Activated T-helper 1 cell treated with Interleukin-2 at 50 U/mL for 16 hours (primary cell): Measurements from ENCODE around the gene SH3PXD2A.
A peak's percentile ranks its signal among the peaks of the same experiment; 100 is the strongest.
"Not testable (repeated sequence)": the region's sequence is repeated elsewhere in the genome, so short reads cannot be mapped to it uniquely, and the experiment has no call there.

Experiments
- DNase-seq: peaks from one replicate; pipeline ENCODE4 v3.0.0-alpha.2; 2020; ENCODE audit warnings: low read depth

Gene SH3PXD2A

DNA sequence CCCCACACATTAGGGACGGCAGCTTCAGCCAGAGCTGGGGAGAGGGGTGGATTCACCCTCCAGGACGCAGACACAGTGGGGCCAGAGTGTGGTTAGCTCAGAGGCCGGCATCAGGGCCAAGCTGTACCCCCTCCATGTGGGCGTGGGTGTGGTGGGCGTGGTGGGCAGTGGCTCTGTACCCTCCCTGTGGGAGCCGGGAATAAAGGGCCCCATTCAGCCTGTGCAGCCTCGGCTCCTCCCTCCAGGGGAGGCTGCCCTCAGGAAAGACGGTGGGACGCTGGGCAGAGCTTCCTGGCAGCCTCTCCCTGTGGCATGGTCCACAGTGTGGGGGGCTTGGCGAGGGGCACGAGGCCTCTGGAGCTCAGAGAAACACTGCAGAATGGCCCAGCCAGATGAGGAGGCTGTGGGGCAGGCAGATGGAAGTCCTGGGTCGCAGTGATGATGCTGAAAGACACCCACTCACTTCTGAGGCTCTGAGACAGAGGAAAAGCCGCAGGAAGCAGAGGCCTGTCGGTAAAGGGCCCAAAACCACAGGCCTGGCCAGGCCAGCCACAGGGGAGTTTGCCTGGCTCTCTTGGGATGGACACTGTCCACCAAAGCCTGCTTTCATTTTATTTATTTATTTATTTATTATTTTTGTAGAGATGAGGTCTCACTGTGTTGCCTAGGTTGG is 108.0 kb downstream of the SH3PXD2A start:
- DNase-seq = no peak

DNA sequence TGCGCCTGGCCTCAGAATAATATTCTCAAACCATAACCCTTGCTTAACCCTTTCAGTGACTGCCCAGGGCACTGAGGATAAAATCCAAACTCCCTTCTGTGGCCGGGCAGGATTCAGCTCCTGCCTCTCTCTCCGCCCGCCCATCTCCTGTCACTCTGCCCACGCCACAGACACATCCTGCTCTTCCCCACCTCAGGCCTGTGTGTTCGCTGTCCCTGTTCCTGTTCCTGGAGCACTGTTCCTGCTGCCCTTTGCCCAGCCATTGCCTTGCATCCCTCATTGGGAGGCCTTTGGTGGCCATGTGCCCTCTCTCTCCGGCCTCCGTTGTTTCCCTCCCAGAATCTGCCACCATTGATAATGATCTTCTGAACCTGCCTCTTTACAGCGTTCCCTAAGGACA is 108.8 kb downstream of the SH3PXD2A start:
- no peak for DNase-seq

DNA sequence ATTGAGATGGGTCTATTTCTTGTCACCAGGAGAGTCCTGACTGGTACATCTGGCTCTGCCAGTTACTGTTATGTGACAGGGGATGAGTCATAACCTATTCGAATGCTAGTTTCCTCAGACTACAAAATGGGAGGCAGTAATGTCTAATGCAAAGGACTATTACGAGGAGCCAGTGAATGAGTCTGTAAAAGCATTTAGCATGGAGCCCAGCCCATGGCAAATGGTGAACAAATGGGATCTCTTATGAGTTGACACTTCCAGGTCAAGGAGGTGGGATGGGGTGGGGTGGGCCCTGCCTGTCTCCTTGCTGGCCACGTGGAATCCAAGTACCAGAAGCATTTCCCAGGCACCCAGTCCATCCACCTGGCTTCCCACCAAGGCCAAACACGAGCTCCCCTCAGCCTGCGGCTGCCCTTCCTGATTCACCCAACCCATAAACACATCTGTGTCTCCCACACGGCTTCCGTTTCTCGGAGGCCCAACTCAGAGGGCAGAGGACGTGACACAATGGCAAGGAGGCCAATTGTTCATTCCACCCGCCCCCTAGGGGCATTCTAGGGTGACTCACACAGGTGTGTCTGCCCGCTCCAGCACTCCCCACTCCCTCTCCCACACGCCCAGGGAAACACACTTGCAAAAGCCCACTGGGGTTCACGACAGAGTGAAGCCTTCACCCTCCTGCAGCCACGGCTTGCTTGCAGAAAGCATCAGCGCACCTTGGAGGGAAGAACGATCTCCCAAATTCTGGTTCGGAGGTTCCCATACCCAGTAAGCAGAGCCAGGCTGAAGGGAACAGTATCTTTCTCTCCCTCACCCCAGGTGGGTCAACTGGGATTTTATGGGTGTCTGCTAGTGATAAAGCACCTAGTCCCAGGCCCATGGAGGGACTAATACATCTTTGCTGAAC is 109.8 kb downstream of the SH3PXD2A start:
- DNase-seq = peak; percentile 34

DNA sequence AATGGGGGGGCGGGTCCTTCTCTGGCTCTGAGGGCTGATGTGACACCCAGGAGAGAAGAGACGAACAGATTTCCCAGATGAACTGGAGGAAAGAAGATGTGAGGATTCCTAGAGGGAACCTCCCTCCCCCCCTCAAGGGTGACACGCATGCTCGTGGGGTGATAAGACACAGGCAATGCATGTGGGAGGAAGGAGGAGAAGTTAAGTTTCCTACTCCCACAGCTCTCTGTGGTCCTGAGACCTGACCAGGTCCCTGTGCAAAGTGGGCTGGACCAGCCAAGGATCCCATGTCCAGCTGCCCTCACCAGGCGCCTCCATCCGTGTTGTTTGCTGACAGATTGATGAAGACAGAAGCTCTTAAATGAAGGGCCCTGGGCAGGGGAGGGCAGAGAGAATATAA is 112.6 kb downstream of the SH3PXD2A start:
- DNase-seq = no peak

DNA sequence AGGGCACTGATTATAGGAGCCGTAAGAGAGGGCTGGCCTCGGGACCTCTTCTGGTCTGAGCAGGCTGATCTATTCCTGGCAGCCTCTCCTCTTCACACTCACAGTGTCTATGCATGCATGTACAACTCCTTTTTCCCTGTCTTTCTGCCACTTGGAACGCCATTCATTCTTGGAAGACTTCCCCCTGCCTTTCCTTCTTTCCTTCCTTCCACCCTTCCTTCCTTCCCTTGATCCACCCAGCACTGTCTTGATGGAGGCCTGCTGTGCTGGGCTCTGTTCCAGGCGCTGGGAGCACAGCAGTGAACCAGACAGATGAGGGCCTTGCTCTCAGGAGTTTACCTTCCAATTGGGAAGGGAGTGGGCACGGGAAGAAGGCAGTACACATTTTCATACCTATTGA is 114.8 kb downstream of the SH3PXD2A start:
- DNase-seq = no peak

DNA sequence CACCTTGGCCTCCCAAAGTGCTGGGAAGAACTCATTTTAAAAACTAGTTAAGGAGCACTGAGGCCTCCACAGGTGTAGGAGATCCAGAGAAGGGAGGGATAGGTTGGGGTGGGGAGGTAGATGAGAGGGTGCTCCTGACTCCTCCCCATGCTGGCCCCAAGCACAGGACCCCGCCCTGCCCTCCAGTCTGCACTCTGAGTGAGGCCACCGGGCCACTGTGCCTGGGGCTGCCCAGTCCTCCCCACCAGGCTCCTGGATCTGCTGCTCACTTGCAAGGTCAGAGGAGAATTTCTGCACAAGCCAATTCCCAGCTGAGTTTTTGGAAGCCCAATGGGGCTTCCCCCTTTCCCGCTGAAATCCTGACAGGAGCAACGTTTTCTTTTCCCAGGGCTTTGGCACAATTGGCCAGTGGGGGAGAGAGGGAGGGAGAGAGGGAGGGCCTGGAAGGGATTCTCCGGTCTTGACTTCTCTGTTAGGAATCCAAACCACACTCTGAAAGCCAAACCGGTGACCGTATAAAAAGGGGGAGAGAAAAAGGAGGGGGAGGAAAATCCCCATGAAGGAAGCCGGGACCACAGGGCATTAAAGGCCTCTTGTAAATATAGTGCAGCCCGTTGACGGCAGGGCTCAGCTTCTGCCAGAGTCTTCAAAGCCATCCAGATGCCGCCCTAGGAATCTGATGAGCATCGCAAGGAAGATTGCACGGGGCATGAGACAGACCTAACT is 116.2 kb downstream of the SH3PXD2A start:
- no peak for DNase-seq

DNA sequence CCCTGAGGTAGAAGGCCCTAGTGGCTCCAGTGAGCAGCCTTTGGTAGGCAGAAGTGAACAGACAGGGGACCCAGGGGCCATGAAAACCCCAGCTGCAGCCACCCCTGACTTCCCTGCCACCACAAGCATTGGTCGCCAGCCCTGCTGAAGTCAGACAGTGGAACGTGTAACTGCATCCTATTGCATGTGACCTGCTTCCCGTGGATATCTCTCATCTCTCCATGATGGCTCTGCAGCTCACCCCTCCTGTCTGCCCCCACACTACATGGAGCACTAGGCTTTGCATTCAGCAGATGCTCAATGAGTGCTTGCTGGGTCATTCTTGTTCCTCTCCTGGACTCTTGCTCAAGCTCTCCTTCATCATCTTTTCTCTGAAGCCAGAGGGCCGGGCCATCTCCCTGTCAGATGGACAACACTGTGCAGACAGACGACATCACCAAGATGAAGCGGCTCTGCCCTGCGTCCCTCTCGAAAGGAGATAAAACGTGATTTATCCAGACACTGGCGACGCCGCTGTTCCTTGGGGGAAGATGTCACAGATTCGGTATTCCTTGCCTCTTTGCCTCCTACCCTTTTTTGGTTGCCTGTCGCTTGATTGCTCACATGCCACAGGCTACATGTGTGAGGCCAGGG is 117.5 kb downstream of the SH3PXD2A start:
- DNase-seq = no peak

DNA sequence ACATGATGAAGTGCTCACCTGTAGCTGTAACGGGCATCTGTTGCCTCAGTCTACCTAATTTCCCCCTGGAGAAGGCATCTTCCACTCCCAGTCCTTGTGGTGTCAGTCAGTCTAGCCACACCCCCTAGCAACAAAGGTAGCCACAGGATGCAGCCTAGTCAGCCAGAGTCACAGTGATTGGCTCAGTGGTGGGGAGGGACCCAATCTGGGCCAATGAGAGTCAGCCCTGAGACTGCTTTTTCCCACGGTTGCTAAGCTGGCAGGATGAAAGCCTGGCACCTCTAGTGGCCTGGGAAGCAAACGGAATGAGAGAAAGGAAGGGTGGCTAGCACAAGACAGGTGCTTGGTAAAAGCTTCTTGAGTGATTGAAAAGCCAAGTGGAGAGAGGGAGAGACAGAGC is 118.6 kb downstream of the SH3PXD2A start:
- DNase-seq = no peak

DNA sequence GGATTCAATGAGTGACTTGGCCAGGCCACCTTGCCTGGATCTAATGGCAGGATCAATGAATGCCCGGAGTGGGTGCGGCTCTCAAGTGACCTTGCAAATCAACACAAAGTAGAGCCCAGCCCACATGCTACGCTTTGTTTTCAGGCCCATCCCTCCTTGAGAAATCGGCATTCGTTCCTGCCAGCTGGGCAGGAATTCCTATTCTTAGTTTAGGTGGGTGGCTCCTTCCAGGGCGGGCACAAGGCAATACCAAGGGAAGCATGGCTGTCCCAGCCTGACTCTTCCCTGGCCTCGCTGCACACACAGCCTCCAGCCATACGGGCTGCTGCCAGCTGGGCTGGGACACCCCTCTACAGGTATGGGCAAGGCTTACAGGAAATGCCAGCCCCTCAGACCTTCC is 119.3 kb downstream of the SH3PXD2A start:
- DNase-seq = no peak

DNA sequence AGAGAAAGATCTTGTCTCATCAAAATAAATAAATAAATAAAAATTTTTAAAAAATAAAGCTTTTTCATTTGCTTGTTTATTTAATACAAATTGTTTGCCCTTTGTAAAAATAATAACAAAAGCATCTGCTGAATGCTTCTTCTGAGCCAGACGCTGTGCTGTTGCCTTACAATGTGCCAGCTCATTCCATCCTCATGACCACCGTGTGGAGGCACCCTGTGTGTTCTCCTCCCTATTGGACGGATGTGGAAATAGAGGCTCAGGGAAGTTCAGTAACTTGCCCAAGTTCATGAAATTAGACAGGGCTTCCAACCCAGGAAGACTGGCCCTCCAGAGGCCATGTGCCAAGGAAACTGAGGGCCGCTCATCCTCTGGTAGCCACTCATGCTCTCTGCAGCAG is 120.6 kb downstream of the SH3PXD2A start:
- no peak for DNase-seq

DNA sequence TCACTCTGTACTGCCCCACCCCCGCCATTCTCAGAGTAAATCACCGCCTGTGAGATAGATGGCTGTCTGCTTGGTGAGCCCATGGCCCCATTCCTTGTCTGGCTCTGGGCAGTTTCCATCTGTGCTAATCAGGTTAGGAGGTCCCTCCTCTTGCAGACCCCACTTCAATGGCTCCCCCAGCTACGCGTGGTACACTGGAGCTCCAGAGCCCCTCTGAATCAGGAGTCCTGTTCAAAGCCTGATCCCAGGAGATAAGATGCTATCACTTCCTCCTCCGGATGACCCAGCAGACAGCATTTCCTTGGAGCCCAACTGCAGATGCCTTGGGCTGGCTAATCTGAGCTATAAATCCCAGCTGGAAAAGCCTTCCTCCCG is 122.3 kb downstream of the SH3PXD2A start:
- DNase-seq = no peak

DNA sequence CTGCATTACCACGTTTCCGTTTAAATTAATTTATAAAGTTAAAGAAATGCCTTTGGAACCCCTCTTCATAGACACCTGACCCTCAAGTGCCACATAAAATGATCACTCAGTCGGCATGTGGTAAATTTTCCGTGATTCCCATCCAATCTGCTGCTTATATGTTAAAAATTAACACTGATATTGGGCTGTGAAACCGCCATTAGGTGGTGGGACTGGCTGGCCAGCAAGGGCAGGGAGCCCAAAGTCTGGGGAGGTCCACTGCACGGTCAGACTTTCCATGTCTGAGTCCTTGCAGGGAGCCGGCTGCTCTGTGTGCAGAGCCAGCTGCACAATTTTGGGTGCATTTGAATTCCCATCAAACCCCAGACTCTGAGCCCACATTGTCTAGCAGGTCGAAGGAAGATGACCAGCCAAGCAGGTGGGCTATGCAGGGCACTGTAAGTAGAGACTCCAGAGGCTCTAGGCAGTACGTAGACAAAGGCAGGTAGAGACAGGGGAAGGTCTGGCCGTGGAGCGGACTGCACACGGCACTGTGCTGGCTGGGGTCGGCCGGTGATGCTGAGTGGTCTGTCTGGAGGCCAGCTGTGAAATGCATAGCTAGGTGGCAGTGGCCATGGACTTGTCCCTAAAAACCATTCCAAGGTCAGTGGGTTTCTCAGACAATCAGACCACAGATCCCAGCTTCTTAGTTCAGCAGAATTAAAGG is 122.9 kb downstream of the SH3PXD2A start:
- no peak for DNase-seq

DNA sequence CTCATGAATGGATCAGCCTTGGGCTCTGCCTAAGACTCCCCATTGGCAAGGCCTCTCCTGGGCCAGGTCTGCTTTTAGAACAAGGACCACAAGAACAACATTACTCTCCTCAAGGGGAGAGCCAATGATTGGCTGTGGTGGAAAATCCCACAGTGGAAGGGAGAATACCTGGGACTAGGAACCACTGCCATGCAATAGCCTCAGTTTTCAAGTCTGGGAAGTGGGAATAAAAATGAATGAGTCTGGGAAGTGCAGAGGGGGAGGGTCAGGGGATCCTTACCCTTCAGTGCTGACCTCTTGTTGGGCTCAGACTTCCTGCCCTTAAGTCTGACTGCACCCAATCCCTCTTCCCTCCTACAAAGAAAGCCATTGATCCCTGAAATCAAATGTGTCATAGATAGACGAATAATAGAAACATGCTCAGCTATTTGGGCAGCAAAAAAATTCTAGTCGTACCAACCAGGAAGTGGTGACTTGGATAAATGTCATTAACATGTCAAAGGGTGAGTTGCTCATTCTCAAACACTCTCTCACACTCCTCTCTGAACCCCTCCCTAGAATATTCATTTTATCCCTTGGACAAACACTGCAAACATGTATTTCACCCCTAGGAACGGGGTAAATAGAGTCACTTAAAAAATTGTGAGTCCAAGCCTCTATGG is 123.6 kb downstream of the SH3PXD2A start:
- no peak for DNase-seq

DNA sequence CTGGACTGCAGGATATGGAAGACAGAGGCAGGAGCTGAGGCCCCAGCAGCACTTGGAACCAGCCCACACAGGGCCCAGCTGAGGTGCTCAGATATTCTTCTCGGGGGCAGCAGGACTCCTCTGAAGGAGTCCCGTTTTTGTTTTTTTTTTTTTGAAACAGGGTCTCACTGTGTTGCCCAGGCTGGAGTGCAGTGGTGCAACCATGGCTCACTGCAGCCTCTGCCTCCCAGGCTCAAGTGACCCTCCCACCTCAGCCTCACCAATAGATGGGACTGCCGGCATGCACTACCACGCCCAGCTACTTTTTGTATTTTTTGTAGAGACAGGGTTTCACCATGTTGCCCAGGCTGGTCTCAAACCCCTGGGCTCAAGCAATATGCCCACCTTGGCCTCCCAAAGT is 124.3 kb downstream of the SH3PXD2A start:
- not testable (repeated sequence) for DNase-seq

DNA sequence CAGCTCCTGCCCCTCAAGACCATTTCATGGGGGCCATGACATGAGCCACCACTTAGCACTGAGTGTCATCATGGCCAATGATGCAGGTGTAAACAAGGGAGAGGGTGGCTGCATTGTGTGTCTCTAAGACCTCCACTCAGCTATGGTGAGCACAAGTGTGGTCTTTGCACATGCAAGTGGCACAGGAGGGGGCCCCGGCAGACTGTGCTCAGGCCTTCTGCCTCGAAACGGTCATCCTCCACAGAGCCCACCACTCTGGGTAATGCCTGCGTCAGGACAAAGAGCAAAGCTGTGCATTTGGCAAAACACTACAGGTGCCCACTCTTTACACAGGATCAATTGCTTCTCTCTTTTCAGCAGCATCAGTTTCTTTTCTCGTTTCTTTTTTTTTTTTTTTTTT is 125.5 kb downstream of the SH3PXD2A start:
- no peak for DNase-seq

DNA sequence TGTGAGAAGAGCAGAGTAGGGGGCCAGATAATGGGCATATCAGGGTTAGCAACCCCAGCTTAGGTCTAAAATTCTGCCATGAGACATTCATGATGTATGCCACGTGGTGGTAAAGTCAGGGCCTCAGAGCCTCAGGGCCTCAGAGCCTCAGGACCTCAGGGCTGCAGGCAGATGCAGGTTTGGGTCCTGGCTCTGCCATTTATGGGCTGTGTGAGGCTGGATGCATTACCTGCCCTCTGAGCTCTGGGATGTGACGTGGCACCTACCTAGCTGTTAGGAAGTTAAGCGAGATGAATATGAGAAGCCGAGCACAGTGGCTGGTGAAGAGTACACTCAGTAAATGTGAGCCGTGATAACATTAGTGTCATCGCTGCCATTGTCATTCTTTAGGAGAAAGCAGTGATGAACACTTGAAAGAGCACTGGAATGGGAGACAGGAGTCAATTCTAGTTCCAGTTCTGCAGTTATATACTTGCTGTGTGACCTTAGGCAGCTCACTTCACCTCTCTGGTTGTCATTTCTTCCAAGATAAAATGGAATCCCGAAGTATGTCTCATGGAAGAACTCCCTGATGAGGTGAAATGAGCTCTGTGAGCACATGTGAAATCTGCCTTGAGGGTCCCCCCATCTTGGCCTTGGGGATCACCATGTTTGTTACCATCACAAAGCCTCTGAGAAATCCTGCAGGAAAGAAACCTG is 127.2 kb downstream of the SH3PXD2A start:
- no peak for DNase-seq

DNA sequence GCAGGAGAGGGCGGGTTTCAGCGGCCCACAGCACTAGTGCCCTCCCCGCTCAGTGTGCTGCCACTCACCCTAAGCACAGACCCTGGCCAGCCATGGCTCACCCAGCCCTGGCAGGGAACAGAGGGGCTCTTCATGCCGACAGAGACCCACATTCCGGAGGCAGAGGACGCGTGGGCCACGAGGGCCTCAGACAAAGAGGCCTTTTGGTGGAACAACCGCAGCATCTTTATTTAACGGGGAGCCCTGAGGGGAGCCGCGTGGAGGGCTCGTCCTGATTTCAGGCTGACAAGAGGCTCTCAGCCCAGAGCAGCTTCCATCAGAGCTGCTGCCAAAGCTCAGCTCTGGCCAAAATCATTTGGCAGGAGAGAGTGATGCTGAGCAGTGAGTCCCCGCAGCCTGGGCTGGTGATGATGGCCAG is 127.8 kb downstream of the SH3PXD2A start:
- no peak for DNase-seq

DNA sequence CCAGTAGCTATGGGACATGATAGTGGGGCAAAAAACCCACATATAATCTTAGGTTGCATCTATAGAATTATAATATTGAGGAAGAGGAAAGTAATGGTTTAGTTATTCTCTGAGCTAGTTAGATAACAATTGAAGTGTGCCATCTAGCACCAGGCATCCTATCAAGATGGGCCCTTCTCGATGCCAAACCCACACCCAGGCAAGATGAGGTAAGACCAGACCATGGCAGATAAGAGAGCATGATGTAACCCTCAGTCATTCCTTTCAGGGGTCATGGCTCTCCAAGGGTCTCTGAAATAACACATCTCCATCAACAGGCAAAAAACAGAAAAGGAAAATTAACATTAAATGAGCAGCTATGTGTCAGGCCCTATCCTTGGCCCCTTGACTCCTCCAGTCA is 128.7 kb downstream of the SH3PXD2A start:
- no peak for DNase-seq

DNA sequence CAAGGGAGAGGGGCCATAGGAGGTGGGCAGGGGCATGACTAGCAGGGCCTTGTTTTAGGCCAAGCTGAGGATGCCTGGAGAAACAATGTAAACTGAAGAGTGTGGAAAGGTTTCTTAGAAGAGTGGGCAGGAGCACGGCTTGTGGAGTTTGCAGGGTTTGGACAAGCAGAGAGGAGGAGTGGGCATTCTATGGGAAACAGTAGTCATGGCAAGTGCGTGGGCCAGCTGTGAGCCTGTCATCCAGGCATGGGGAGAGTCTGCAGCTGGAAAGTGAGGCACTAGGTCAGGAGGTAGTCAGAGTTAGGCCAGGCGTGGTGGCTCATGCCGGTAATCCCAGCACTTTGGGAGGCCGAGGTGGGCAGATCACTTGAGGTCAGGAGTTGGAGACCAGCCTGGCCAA is 130.1 kb downstream of the SH3PXD2A start:
- DNase-seq = no peak

DNA sequence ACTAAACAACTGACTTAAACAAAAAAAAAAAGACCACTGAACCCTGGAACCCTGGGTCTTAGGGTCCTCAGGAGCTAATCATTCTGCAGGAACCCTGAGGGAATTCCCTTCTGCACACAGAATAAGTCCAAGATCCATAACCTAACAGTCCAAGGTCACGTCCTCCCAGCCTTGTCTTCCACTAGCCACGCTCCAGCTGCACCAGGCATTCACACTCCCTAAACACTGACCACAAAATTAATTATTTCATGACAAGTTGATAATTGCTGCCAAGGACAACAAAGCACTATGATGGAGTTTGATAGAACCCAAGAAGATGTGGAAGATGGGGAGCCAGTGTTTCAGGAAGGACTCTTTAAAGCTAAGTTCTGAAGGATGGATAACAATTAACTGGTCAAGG is 130.6 kb downstream of the SH3PXD2A start:
- no peak for DNase-seq

DNA sequence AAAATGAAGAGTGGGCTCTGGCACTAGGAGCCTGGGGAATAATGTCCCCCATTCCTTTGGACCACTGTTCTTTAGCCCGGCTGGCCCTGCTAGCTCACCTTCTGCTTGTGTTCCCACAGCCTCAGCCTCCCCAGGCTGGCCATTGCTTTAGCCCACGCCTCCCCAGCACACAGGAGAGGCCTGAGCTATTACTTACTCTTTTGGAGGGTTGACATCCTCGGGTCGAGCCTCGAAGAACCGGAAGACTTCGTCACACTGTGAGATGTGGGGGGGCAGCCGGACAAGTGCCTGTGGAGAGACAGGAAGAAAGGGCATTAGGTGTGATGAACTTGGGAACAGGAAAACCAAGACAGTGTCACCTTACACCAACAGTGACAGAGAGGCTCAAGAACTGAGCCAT is 131.3 kb downstream of the SH3PXD2A start:
- DNase-seq = no peak
